HG03342 (cell line): ENCODE data around the gene CA12.
"Not testable (repeated sequence)": the region's sequence is repeated elsewhere in the genome, so short reads cannot be mapped to it uniquely, and the experiment has no call there.

Experiments
- ATAC-seq: cut with Tn5 transposase; IDR thresholded peaks from one replicate; pipeline ENCODE4 v1.9.1; 2021; ENCODE audit warnings: mild to moderate bottlenecking, moderate library complexity; ENCODE audit not compliant: unreplicated experiment

CA12 gene

GRCh38 chr15:63339006-63339766 lies 42.5 kb downstream of the CA12 start:
- ATAC-seq = no peak

DNA sequence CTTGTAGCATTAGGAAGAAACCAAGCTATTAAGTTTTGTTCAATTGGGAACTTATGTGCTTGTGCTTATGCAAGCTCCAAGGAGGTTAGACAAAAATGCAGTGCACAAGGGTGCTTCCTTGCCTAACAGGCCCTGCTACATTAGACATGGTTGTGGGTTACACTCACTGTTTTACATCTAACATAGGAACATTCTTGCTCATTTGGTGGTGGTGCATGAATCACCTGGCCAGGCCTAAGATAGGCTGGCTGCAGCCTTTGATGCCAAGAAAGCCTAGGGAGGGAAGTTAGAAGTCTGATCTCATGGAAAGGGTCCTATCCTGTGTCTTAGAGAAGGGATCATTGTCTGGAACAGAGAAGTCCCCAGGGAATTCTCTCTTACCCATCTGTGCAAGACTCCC lies 43.5 kb downstream of the CA12 start:
- ATAC-seq = no peak

- no peak for ATAC-seq
Measured at GRCh38 chr15:63337046-63337445, 44.6 kb downstream of the CA12 start.

DNA sequence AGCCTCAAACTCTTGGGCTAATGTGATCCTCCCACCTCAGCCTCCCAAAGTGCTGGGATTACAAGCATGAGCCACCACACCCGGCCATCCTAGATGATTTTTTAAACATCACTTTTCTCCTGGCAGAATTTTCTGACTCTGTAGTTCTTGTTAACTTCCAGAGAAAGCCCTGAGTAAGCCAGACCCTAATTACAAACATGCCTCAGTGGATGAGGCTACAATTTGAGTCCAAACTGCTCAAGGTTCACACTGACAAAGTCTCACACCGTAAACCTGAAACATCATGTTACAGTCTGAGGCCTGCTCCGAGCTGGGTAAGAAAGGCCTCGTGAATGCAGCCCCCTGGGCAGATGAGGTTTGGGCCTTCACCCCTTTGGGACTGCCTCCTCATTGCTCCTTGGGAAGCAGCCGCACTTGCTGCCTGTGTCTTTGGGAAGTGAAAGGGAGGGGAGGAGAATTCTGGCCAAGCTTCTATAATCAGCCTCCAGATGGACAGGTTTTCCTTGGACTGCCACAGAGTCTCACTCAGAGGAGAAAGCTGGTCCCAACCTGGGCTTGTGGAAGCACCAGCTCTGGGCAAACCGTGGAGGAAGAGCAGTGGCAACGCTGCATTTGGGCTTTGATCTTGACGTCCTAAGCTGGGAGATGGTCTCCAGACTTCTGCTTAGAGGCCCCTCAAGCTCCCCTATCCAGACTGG lies 46.0 kb downstream of the CA12 start:
- no peak for ATAC-seq

DNA sequence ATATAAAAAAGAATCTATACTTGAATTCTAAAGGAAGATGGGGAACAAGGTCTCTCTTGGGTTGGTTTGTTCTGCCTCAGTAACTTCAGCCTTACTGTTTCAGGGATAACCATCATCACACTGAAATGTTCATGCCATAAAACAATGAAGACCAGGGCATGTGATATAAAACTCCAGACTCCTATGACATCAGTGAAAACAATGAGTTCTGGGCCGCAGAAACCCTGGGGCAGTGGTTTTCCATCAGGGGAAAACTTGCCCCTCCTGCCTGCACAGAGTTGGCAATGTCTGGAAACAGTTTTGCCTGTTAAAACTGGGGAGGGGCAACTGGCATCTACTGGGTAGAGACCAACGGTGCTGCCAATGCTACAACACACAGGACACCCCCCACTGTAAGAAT lies 46.8 kb downstream of the CA12 start:
- no peak for ATAC-seq

DNA sequence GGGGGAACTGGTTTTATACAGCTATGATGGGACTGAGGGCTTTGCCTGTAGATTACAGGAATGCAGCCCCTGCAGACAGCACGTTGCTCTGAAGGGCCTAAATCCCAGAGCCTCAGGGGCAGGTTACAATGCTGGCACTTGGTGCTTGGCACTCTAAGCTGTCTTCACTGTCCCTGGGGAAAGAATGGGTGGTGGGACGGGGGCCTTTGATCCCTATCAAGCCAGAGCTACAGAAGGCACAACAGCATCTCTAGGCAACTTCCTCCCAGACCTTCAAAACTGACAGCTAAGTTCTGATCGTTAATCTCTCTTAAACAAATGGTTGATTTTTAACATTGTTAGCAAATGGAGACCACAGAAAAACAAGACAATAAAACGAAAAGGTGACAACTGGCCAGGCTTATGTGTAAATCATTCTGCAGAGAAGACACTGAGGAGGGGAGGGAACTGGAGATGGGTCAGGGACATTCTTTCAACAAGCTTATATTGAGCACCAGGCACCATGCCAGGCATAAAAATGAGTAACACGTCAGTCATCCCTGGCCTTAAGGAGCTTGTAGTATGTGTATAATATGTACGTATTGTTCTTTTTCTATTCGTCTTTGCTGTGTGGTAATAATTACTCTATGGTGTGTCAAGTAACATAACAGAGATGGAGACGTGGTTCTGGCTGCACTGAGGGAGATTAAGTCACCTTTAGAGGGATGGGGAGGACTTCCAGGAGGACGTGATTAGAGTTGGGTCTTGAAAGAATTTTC lies 49.1 kb downstream of the CA12 start:
- no peak for ATAC-seq

GRCh38 chr15:63331456-63331855 lies 50.2 kb downstream of the CA12 start:
- no peak for ATAC-seq

GRCh38 chr15:63330926-63331325 lies 50.7 kb downstream of the CA12 start:
- no peak for ATAC-seq

GRCh38 chr15:63329567-63330350 lies 51.9 kb downstream of the CA12 start:
- ATAC-seq = no peak

DNA sequence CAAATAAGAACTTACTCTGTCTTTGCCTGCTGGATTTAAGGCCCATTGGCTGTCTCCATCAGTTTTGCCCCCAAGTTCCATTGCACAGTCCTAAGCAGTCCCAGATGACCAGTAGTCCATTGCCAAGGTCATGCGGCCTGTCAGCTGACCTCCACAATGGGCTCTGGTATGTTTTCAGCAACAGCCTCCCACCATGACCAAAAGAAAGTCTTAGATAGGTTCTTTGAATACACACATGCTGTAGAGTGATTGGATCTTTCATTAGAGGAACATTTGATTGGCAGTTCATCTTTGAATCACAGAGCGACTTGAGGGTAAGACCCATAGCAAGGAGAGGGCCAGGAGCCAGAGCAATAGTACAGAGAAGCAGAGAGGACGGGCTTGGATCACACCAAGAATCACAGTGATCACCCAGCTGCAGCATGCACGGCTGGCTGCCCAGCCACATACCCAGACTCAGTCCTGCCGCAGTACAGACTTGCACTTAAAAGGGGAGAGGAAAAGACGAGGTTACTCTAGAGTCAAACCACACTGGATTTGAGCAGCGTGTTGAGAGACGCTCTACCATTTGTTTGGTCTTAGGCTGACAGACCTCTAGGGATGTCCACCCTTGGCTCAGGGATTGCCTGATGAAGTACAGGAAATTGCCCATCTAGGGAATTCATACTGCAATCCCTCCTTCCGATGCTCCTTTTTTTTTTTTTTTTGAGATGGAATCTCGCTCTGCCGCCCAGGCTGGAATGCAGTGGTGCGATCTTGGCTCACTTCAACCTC lies 53.8 kb downstream of the CA12 start:
- no peak for ATAC-seq

DNA sequence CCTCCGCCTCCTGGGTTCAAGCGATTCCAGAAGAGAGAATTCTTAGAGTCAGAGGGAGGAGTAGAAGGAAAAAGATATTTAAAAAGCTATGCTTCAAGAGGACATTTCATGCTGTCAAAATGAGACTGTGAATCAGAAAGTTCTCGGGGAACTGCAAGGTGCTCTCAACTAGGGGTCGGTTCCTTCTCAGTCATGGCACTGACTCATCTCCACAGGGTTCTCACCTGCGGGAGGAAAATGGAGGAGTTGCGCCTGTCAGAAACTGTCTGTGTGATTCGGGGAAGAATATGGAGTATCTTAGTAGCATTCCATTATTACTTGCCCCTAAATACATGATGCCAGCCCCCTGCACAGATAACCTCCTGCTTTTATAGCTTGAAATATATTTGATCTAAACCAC lies 56.9 kb downstream of the CA12 start:
- ATAC-seq = no peak

- no peak for ATAC-seq
Measured at GRCh38 chr15:63323798-63324563, 57.7 kb downstream of the CA12 start.

GRCh38 chr15:63322541-63322940 lies 59.1 kb downstream of the CA12 start:
- ATAC-seq = no peak

DNA sequence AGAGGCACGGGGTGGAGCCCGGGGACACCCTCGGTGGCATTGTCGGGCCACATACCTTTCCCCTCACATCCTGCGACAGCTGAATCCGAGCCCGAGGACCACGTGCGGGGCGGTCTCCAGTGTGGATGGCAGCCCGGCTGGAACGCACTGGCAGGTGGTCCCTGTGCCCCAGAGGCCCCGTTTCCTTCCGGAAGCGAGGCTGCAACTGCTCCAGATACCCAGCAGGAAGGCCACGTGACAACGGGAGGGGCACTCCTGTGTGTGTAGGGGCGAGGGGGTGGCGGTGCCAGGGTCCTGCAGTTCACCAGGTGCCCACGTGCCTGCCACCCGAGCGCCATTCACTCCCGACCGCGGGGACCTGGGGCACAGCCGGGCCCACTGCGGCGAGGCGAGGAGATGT lies 60.2 kb downstream of the CA12 start:
- ATAC-seq = no peak

- ATAC-seq = not testable (repeated sequence)
Measured at GRCh38 chr15:63320981-63321380, 60.7 kb downstream of the CA12 start.

DNA sequence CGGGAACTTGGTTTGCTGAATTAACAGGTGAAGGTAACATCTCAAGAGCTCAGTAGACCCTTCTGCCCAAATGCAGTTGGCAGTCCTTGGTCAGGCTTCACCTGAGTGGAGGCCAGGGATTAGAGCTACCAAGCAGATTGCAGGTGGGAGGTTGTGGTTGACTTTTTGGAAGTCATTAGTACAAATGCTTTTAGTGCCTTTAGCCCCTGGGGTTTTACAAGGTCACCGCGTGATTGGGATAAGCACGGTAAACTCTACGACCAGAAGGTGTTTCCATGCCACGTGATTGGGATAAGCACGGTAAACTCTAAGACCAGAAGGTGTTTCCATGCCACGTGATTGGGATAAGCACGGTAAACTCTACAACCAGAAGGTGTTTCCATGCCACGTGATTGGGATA lies 61.2 kb downstream of the CA12 start:
- ATAC-seq = not testable (repeated sequence)

- ATAC-seq = no peak
Measured at GRCh38 chr15:63319065-63319464, 62.6 kb downstream of the CA12 start.

DNA sequence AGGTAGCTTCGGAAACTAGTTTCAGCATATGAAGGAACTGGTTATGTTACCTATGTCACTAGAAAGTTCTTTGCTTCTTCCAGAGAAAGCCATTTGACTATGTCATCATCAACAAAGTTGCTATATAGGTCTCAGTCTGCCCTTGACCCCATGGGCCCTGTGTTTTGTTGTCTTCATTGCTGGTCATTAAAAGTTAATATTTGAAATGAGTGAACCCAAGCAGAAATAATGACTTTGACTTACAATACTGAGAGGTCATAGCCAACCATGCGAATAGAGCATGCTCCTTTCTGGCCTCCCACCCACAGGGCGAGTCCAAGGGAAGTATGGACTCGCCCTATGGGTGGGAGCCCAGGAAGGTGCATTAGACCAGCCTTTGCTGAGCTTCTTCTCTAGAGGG lies 63.3 kb downstream of the CA12 start:
- ATAC-seq = no peak

GRCh38 chr15:63314409-63314808 lies 67.2 kb downstream of the CA12 start:
- no peak for ATAC-seq

GRCh38 chr15:63313825-63314224 lies 67.8 kb downstream of the CA12 start:
- no peak for ATAC-seq
